Stimulated activated CD4-positive, alpha-beta T cell treated with anti-CD3 and anti-CD28 coated beads, TNF-alpha, amount 100 ng/mL, for 4 hours (primary cell): Measurements from ENCODE around the gene TAF5L.

Experiments
- DNase-seq, 3 experiments: peaks; one replicate each; pipeline ENCODE4 v3.0.0-alpha.2; 2020; ENCODE audit warnings: low read depth in 3 of 3

Gene TAF5L

DNA sequence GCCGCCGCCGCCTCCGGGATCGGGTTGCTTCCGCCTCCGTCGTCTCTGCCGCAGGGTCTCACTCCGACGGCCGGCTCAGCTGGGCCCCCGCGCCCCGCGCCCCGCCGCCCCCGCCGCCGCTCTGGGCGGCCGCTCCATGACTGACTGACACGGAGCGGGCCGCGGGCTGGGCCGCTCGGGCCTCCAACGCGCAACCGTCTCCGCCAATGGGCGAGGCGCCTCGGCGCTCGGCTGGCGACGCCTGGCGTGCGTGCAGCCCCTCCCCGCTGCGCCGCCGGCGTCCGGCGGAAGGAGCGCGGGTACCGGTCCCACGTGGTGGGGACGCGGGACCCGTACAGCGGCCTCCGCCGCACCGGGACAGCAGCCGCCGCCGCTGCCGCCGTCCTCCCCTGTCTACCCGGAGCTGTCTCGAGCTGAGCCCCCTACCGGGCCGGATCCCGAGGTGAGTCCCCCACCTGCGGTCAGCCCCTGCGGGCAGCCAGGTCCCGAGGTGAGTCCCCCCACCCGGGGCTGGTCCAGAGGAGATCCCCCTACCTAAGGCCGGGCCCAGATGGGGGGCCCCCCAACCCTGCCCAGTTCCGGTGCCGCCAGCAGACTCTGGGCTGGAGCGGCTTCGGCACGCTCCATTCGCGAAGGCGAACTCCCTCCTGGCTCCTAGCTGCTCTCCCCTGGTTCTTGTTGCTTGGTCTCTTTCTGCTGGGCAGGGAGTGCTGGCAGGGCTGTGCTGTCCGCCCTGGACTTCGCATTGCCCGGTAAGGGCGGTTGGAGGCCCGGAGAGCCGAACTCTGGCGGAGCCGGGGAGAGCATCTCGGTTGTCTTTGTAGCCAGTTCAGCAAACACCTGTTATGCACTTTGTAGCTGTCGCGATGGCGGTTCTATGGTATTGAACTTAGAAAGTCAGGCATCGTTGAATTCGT lies at the start of gene TAF5L, which contains the start of gene URB2:
TAF5L (minus strand) TSS at position 208 of the 917 bp plus-strand sequence. CDS start 11,640 bp downstream, outside the sequence.
URB2 (plus strand) TSS at position 333 of the 917 bp plus-strand sequence. CDS start 1,387 bp downstream, outside the sequence.
- peak; percentile 64 to 79 (median 73) for DNase-seq

DNA sequence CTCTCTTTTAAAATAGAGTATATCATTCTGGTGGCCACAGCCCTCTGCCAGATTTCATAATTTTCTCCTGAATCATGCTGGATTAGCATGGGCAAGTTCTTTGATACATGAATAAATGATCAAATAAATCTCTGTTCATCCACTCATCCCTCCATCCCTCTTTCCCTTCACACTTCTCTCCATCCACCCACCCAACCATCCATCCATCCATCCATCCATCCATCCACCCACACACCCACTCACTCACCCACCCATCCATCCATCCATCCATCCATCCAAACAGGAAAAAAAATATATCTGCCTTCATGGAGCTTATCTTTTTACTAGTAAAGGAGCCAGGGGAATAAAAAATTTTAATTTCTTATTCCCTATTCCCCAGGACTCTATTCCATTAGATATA lies 49.5 kb upstream of the TAF5L start:
- no peak for DNase-seq

DNA sequence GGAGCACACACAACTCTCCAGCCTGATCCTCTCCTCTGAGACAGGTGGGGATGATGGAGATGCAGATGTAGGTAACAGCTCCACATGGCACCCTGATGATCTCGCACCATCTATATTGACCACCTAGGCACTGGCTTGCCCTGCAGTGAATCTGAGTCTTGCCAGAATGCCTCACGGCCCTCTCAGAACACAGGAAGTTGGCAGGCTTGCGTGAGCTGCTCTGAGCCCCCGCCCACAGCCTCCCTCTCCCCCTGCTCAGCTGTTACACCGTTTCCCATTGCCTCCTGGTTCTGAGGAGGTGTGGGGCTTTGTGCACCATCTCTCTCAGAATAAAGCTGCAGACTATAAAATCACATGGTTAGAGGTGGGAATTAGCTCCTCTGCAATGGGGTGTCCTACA lies 48.1 kb upstream of the TAF5L start:
- no peak for DNase-seq

DNA sequence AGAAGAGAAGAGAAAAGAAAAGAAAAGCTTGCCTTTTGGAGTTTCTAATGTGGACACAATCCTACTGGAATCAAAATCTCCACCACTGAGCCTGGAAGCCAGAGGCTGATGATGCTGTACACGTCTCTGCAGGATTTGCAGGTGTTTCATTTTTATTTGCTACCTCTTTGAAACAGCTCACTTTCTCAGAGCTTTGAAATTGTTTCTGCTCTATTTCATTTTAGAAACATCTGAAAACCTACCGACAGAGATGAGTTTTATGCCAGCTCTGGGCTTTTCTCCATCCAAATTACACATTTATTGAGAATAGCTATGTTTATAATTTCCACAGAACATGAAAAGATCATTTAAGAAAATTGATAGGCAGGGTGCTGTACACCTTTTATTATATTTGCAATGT lies 46.3 kb upstream of the TAF5L start:
- no peak for DNase-seq

DNA sequence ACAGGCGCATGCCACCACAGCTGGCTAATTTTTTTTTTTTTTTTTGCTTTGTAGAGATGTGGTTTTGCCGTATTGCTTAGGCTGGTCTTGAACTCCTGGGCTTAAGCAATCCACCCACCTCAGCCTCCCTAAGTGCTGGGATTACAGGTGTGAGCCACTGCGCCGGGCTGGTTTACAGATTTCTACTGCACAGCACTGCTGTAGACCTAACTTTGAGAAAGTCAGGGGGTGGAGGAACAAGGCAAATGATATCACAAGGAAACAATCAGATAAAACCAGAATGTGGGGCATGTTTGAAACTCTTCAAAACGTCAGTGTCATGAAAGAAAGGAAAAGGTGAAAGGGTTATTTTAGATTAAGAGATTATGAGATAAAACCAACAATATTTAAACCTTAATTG lies 45.4 kb upstream of the TAF5L start:
- DNase-seq = no peak

DNA sequence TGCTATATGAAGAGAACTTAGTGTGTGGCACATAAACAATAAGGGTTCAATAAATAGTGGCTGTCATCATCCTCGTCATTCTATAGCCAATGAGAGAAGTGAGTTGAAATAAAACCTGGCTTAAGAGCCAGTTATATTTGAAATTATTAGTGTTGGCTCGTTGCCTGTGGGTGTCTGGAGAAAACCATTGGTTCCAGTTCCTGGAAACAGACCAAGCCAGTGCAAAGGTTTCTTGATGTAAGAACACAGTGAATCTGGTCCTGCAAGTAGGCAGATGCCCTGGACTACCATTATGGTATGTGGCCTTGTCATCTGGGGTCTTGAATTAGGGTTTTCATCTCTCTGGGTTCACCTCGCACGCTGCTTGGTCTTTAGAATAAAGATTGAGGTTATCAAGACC lies 43.4 kb upstream of the TAF5L start:
- no peak for DNase-seq

DNA sequence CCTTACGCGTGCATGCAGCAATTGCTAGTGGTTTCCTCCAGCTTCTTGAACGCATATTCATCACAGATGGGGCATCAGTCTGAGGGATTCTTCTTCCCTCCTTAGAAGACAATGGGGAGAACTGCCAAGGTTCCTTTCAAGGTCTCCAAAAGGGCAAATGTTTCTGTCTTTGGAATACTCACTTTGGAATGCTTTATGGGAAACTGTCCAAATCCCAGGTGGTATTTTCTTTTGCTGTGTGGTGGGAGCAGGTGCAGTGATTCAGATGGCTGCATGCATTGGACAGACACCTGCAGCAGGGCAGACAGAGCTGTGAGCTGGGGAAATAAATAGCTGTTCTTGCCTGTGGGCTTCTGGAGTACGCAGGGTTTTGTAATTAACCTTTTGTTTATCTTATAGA lies 40.7 kb upstream of the TAF5L start:
- DNase-seq = no peak

DNA sequence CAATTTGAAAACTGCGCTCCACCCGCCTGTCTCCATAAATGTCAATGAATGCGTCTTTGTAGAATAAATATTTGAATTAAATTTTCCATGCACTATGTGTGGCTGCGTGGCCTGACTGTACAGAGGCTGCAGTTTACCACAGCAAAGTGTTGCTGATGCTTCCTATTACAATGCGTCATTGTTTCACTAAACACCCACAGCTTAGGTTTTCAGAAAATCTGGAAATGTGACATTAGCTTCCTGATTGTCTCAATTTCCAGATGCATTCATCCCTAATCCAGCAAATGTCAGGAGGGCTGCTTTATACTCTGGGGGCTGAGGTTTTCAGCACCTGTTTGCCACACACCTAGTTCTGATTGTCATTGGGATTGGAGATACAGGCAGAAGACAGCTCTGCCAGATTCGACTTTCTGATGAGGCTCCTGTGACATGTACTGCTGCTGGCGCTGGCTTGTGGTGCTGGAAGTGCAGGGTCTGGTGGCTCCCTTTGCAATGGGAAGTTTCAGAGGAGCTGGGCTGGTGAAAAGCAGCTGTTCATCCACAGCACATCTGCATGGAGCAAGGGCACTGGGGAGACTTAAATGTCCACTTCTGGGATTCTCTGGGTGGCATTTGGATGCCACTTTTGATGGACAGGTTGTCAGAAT lies 40.1 kb upstream of the TAF5L start:
- DNase-seq = no peak

DNA sequence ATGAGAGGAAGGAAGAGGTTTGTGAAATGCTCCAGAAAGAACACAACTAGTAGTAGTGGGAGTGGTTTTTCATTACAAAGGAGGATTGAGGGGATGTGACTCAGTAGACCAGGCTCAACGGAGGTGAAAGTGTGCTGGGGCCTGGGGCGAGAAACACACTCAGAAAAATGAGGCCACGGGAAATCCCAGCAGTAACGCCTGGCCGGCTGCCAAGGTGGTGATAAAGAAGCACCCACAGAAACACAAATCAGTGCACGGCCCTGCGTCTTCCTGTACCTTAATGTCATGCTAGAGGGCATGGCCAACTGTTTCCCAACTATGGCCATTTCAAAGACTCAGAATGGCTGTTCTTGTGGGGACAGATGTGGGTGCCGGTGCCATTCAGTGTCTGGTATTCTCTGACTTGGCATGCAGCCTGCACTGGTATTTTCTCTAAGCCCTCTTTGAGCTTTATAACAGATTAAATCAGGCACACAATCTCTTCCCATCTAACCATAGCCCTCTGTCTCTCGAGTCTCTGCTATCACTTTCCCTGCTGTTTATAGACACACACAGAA lies 38.3 kb upstream of the TAF5L start:
- peak; percentile 71 to 80 (median 75) for DNase-seq

DNA sequence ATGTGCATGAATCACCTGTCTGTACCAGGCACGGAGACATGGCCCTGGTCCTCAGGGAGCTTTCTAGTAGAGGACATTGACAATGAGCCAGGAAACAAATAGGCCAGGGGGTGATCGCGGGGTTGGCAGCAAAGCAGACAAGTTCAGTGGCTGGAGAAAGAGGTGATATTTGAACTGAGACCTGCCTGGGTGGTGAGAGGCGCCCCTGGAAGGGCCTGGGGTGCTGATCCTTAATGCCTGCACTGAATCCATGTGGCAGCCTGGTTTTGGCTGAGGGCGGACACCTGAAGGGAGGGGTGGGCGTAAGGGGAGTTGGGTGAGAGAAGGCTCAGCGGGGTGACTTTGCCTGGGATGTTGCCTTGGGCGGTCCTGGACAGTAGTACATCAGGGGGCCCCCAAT lies 36.0 kb upstream of the TAF5L start:
- no peak for DNase-seq

DNA sequence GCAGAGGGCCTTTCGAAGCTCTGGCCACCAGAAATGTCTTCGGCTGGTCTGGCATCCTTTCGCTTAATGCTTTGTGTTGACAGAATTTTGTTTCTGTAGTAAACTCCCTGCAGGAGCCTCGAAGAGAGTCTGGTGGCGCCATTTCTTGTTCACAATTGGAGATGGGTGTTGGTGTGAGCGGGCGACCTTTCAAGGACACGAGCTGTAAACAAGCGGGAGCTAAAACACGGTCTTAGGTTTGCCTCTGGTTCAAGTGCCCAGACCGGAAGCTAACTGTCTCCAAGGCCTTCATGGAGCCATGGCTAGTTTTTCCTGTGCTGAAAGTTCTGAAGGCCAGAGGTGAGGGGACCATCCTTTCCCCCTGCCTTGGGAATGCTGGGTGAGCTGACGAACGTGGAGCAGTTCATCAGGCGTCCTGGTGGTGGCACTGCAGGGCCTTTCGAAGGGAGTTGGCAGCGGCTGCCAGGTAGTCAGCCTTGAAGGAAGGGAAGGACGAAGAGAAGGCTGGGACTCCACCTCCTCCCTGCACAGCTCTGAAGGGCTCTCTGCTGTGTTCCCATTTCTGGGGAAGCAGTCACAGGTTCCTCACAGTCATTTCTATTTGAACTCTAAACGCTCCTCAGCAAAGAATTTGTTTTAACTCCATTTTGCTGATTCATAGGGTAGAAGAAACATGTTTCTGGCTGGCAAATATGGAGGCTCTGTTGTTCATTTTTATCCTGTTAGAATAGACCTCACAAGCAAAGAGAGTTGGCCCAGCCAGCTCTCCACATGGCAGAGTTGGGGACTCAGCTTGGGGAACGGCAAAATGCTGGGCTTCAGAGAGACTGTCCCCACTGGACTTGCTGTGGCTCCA lies 35.3 kb upstream of the TAF5L start:
- DNase-seq = peak; percentile 42 to 56 (median 49)

DNA sequence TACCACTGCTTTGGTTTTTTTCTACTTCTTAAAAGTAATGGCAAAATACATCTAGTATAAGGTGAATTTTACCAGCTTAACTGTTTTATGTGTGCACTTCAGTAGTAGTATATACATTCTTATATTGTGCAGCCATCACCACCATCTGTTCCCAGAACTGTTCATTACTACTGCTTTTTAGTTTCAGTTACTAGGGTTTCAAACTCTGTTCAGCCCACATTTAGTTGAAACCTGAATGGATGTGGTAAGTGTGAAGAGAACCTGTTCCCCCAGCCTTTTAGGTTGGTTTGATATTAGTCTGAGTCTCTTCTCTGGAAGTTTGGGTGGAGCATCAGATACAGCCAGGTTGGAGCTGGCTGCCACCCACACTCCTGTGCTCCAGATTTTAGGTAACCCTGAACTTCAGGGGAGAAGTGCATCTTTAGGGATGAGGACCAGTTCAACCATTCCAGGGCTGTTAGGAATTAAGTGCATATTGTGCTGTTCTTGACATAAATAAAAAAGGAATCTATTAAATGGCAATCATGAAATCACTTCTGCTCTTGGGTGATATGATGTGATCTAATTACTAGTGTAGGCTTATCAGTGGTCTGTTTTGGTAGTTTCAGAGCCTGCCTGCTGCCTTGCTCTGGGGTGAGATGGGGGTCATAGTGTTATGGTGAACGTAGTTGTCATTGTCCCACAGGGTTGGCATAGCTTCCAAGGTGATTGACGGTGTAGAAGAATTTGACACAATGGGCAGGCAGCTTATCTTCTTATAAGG lies 32.3 kb upstream of the TAF5L start:
- DNase-seq = no peak

DNA sequence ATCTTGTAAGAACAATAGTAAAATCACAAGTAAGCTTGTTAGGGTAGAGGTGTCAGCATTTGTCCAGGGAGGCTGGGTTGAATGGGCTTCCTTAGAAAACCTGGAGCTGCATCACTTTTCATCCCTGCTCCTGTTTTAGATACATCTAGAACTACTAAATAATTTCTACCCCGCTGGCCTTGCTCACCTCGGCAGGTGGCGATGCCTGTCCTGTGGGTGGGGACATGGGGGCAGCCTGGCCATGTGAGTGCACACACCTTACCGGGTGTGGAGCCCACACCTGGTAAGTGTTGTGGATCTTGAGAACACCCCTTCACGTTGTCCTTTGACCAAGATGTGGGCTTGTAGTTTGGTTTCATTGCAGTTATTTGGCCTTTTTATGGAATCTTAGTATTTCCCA lies 29.9 kb upstream of the TAF5L start:
- no peak for DNase-seq

DNA sequence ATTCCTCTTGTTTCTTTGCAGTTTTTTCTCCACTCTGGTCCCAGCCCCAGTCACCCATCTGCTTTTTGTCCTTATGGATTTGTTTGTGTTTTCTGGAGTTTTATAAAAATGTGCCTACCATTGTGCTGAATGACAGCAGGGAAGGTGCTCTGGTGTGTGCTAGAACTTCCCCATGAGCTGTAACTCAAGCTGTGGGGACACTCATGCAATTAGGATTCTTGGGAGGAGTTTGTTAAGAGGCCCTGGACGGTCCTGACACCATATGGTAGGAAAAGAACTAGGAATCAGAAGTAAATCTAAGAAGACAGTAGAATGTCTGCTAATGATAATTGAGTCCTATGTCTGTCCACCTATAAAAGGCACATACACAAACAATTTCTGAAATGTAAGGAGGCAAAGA lies 27.5 kb upstream of the TAF5L start:
- no peak for DNase-seq

DNA sequence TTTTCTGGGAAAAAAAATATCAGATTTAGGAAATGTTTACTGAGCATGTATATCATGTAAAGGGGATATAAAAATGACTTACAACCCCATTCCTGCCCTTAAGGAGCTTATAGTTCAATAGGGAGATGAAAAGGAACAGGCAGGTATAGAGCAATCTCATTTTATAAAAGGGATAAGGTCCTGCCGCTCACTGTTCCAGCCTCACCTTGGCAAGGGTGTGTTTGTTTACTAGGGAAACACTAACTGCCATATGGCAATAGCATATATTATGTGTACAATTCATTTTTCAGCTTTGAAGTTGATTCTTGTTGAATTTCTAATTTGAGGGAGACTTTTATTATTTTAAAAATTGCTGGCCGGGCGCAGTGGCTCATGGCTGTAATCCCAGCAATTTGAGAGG lies 25.6 kb upstream of the TAF5L start:
- DNase-seq = no peak

DNA sequence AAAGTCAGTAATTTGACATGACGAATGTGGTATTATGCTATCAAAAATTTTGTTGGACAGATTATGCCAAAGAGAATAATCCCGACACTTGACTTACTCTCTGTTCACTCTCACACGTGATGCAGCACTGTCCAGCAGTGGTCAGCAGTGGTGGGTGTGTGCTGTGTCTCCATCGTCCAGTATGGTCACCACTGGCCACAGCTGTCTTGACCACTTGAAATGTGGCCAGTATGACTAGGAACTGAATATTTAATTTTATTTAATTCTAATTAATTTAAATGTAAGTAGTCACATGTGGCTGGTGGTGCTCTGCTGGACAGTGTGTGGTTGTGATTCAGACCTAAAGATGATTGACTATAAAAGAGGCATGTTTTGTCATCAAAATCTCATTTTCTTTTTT lies 24.1 kb upstream of the TAF5L start:
- no peak for DNase-seq

DNA sequence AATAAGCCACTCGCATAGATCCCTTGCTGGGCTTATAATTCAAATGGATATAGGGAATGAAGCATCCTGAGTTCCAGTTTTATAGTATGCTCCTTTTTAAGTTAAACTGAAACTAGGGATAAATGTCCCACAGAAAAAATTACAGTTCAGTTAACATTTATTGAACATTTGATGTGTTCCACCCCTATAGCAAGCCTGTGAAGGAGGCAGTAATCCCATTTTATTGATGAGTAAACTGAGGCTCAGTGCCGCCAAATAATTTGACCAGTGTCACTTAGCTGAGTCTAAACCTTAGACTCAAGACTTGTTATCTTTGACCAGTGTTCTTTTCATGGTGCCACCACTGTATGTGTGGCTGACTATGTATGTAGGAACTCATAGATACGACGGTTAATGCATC lies 22.5 kb upstream of the TAF5L start:
- no peak for DNase-seq

DNA sequence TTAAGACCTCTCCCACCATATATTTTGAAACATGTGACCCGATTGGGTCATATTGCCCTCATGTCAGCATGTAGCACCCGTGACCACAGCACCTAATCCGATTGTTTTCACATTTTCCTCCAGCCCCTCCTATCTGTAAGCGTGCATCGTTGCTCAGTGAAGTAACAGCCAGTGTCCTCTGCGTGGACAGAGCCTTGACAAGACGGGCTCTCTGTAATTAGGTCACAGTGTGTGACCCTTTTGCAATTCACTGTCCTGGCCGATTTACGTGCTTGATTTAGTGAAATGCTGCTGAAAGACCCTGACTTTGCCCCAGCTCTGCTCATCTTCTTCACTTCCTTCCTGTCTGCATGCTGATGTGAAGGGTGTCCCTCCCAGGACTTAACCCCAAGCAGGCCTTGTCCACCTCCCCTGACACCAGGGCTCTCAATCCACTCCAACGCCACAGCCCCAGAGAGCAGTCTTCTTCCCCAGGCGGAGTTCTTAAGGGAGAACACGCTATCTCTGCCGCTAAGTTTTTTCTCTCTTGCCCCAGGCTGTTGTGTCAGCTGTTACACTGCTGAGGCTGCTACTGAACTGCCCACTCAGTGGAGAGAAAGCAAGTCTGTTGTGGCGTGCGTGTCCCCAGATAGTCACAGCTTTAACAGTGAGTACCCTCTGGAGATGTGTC lies 19.5 kb upstream of the TAF5L start:
- DNase-seq = no peak

DNA sequence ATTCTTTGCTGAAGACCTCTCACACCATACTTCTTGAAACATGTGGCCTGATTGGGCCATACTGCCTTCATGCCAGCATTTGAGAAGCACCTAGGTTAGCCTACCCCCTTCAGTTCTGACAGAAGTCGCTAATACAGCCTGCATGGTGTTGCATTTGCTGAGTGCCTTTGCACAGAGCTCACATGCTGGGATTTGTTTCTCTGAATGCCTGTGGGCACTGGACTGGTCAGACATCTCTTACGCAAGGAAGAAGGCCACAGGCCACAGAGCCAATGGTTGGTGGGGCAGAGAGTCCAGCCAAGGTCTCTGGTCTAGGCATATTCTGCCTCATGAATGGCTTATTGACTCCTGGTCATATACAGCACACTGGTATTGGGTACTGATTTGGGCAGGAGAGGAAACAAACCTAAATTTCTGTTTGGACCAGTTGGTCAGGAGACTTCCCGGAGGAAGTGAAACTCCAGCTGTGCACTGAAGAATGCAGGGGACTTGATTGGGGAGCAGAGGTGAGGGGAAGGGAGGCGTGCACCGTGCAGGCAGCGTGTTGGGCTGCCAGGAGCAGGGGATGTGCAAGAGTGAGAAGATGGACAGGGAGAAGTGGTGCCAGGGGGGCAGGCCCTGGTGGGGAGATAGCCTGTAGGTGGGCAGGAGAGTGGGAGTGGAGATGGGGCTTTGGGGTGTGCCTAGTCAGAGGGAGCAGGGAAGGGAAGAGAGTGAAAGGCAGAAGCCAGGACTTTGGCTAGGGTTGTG lies 18.2 kb upstream of the TAF5L start:
- DNase-seq = no peak

DNA sequence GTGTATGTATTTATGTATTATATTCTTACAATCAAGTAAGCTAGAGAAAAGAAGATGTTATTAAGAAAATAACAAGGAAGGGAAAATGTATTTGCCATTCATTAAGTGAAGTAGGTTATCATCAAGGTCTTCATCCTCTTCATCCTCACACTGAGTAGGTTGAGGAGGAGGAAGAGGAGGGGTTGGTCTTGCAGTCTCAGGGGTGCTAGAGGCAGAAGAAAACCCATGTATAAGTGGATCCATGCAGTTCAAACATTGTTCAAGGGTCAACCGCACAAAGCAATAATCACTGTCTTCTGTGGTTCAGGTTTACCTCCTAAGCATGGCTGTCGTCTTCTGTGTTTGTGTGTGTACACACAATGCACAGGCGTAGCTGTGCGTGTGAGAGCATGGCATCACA lies 17.0 kb upstream of the TAF5L start:
- DNase-seq = no peak
